NB4 (cell line): Measurements from ENCODE around the gene ALDOA.
"Not testable (repeated sequence)": the region's sequence is repeated elsewhere in the genome, so short reads cannot be mapped to it uniquely, and the experiment has no call there.

Source experiments
- DNase-seq: peaks from one replicate; pipeline ENCODE4 v3.0.0; 2010; ENCODE audit warnings: low read depth
- H3K4me3 ChIP-seq: one replicate; pipeline ENCODE4 v1.5.1; 2011; ENCODE audit warnings: mild to moderate bottlenecking, low read depth, low read length, moderate library complexity
- MAX ChIP-seq: IDR thresholded peaks from 2 replicates; pipeline ENCODE4 v1.6.1; 2011; ENCODE audit warnings: low read depth, low read length
- MYC ChIP-seq: IDR thresholded peaks from 2 replicates; pipeline ENCODE4 v1.6.1; 2011; ENCODE audit warnings: low read depth, low read length
- POLR2A ChIP-seq: IDR thresholded peaks from 2 replicates; pipeline ENCODE4 v1.6.1; 2011; ENCODE audit warnings: mild to moderate bottlenecking; ENCODE audit not compliant: insufficient read length; ENCODE audit errors: extremely low read depth
- TF ChIP-seq, protein P1 (sequence below): IDR thresholded peaks from one replicate; pipeline ENCODE4 v1.5.1; 2012; ENCODE audit warnings: low read depth, low read length

The ALDOA gene

DNA sequence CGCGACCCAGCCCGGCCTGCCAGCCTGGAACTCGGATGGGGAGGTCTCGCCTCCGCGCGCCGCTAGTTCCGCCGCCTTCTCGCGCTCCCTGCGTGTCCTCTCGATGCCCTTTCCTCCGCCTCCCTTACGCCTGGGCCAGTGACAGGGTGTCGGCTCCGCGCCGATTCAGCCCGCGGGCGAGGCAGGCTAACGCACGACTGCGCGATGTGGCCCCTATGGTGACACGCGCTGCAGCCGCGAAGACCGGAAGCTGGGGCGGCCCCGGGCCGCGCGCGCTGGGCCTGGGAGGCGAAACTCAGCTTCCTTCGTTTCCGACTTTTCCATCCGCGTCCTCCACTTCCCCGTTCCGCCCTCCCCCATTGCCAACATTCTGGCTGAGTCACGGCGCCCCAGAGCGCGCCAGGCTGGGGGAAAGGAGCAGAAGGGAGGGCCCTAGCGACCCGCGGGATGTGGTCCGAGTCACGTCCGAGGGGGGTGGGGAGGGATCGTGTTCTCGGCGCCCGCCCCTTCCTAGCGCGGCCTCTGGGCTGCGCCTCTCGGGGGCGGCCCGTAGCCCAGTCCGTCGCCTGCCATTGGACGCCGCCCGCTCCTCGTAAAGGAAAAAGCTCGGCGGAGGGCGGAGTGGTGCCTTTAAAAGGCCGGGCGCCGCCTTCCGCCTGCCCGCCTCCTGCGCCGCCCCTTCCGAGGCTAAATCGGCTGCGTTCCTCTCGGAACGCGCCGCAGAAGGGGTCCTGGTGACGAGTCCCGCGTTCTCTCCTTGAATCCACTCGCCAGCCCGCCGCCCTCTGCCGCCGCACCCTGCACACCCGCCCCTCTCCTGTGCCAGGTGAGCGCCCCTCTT is at the start of gene ALDOA:
Gene ALDOA, plus strand, starts transcription at position 659 of the 841 bp plus-strand sequence. CDS start 1,138 bp downstream, outside the sequence.
- peak within 1 kb of the TSS; percentile 92 for H3K4me3 ChIP-seq
- DNase-seq = peak; percentile 99
- peak; percentile 83 for TF ChIP-seq POLR2A
- TF ChIP-seq, protein P1, sequence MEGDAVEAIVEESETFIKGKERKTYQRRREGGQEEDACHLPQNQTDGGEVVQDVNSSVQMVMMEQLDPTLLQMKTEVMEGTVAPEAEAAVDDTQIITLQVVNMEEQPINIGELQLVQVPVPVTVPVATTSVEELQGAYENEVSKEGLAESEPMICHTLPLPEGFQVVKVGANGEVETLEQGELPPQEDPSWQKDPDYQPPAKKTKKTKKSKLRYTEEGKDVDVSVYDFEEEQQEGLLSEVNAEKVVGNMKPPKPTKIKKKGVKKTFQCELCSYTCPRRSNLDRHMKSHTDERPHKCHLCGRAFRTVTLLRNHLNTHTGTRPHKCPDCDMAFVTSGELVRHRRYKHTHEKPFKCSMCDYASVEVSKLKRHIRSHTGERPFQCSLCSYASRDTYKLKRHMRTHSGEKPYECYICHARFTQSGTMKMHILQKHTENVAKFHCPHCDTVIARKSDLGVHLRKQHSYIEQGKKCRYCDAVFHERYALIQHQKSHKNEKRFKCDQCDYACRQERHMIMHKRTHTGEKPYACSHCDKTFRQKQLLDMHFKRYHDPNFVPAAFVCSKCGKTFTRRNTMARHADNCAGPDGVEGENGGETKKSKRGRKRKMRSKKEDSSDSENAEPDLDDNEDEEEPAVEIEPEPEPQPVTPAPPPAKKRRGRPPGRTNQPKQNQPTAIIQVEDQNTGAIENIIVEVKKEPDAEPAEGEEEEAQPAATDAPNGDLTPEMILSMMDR = no peak
- TF ChIP-seq MAX = no peak; the same call in 1 of the 2 replicates
- peak; percentile 91 for TF ChIP-seq MYC

DNA sequence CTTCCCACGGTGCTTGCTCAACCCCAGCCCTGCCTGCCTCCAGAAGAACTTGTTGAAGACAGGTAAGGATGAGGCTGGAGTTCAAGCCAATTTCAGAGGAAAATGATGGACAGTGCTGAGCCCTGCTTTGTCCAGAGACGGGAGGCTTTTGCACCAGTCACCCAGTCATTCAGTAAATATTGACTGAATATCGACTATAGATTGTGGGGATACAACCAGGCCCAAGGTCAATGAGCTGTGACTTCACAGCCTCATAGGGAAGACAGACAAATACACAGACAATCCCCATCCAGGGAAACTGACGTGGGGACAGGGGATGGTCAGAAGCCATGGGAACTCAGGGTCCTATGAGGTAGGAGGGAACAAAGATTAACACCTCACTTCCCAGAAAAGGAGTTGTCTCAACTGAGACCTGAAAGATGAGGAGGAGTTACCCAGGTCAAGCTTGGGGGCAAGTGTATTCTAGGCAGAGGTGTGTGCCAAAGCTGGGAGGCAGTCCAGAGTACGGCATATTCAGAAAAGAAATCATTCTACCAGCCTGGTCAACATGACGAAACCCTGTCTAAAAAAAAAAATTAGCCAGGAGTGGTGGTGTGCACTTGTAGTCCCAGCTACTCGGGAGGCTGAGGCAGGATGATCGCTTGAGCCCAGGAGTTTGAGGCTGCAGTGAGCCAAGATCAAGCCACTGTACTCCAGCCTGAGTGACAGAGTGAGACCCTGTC is 48.8 kb upstream of the ALDOA start:
- no peak for DNase-seq
- no peak for TF ChIP-seq MYC
- TF ChIP-seq MAX = no peak
- TF ChIP-seq, protein P1 = no peak
- TF ChIP-seq POLR2A = no peak
- no peak overlapping the region for H3K4me3 ChIP-seq

DNA sequence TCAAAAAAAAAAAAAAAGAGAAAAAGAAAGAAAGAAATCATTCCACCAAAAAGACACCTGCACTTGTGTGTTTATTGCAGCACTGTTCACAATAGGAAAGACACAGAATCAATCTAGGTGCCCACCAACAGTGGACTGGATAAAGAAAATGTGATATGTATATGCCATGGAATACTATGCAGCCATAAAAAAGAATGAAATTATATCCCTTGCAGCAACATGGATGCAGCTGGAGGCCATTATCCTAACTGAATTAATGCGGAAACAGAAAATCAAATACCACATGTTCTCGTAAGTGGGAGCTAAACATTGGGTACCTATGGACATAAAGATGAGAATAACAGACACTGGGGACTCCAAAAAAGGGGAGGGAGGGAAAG is 48.3 kb upstream of the ALDOA start:
- no peak overlapping the region for H3K4me3 ChIP-seq
- DNase-seq = no peak
- TF ChIP-seq MAX (no peak), POLR2A (no peak), MYC (no peak)
- TF ChIP-seq, protein P1 = no peak

DNA sequence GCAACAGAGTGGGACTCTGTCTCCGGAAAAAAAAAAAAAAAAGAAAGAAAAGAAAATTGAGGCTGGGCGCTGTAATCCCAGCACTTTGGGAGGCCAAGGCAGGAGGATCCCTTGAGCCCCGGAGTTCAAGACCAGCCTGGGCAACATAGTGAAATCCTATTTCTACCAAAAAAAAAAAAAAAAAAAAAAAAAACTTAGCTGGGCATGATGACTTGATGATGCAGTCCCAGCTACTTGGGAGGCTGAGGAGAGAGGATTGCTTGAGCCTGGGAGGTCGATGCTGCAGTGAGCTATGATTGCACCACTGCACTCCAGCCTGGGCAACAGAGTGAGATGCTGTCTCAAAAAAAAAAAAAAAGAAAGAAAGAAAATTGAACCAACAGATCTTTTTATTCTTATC is 47.6 kb upstream of the ALDOA start:
- DNase-seq = not testable (repeated sequence)

DNA sequence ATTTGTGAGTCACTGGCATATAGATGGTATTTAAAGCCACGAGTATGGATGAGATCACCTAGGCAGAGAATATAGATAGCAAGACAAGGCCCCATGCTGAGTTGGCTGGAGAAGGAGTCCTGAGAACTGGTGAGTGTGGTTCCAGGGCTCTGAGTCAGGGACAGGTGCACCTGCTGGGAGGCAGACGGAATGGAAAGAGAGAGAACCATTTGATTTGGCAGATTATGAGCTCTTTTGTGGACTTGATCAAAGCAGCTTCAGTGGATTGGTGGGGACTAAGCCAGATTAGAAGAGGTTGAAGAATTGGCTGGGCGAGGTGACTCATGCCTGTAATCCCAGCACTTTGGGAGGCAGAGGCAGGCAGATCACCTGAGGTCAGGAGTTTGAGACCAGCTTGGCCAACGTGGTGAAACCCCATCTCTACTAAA is 46.8 kb upstream of the ALDOA start:
- no peak overlapping the region for H3K4me3 ChIP-seq
- DNase-seq = no peak
- no peak for TF ChIP-seq MYC
- TF ChIP-seq, protein P1 = no peak
- TF ChIP-seq POLR2A = no peak
- TF ChIP-seq MAX = no peak

More for the DNA sequence above, 47.6 kb upstream of the ALDOA start:
- H3K4me3 ChIP-seq = not testable (repeated sequence)

DNA sequence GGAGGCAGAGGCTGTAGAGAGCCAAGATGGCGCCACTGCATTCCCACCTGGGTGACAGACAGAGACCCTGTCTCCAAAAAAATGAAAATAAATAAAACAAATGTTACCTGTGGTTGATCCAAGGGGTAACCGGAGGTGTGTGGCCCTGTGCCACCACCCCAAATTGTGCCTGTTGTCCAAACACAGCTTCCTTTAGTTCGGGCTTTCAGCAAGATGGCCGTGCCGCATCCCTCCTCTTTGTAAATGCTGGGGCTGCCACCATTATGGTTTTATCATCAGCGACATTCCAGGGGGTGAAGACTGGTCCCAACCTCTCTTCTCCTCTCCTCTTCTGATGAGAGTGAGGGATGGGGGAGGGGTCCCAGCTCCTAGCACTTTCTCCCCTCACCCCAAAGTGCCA is 42.7 kb upstream of the ALDOA start, which contains the start of gene C16orf92:
Gene C16orf92, plus strand, starts transcription at position 312 of the 400 bp plus-strand sequence. CDS start 143 bp downstream, outside the sequence.
- H3K4me3 ChIP-seq = no peak within 1 kb of the TSS
- DNase-seq = no peak
- TF ChIP-seq MAX (no peak), MYC (no peak), POLR2A (no peak)
- TF ChIP-seq, protein P1 = no peak
